ENCODE results near the gene FGD2.
A peak's percentile ranks its signal among the peaks of the same experiment; 100 is the strongest.

FGD2 gene

GRCh38 chr6:37013516-37014491 lies 8.3 kb downstream of the FGD2 start:
- no peak for TF ChIP-seq CTCF (IDR thresholded peaks at IDR 0.05)

- TF ChIP-seq CTCF (IDR thresholded peaks at IDR 0.05), result no peak
These were observed 9.2 kb downstream of the FGD2 start for GRCh38 chr6:37014667-37015066.

- no peak for TF ChIP-seq CTCF (IDR thresholded peaks at IDR 0.05)
These were observed 10.1 kb downstream of the FGD2 start for GRCh38 chr6:37015532-37015931.

GRCh38 chr6:37016995-37017394 lies 11.5 kb downstream of the FGD2 start:
- no peak for TF ChIP-seq CTCF (IDR thresholded peaks at IDR 0.05)

- TF ChIP-seq CTCF (IDR thresholded peaks at IDR 0.05), result no peak
These were observed 12.2 kb downstream of the FGD2 start for GRCh38 chr6:37017606-37018197.

- peak; percentile 89 for TF ChIP-seq CTCF (IDR thresholded peaks at IDR 0.05)
These were observed 13.0 kb downstream of the FGD2 start for GRCh38 chr6:37018198-37019064.

- TF ChIP-seq CTCF (IDR thresholded peaks at IDR 0.05), result no peak
These were observed 13.6 kb downstream of the FGD2 start for GRCh38 chr6:37019065-37019450.
